Measurements from ENCODE around the gene C16orf95.
A peak's percentile ranks its signal among the peaks of the same experiment; 100 is the strongest.
"Not testable (repeated sequence)": the region's sequence is repeated elsewhere in the genome, so short reads cannot be mapped to it uniquely, and the experiment has no call there.

C16orf95 gene, protein sequence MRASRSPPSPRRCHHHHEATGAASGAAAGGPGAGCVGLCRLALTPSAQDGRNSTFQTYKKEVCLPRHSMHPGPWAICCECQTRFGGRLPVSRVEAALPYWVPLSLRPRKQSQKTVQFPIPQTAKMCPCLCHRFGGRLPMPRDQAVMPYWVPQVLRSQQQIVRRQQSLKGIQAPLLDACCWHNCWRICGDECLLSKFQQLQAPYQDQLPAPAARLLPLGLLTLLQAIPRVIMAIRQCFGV

DNA sequence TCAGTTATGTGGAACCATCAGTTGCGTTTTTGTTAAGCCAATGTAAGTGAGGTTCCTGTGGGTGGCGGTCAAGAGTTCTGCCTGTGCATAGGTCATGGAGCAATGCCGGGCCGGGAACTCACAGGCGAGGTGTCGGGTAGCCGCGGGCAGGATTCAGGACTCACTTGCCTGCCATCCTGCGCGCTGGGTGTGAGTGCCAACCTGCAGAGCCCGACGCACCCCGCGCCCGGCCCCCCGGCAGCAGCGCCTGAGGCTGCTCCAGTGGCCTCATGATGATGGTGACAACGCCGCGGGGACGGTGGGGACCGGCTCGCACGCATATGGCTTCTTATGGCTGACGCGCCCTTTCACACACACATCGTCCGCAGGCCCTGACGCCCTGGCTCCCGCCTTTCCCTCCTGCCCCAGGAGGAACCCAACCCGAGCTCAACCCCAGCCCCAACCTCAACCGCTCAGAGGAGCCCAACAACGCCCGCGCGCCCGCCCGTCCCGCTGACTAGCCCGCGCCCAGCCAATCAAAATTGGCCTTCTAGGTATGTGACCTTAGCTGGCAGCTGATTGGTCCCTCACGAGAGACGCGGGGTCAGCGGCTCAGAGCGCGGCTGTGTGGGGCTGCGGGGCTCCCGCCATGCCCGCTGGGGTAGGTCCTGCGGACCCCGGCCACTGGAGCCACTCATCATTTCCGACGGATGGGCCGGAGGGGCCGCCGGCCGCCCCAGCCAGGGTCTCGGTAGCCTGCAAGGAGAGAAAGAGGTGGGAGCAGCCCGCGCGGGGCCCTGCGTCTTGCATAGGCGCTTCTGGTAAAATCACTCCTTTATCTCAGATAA lies at the start of gene C16orf95:
Gene C16orf95, minus strand, starts transcription at position 470 of the 827 bp plus-strand sequence. Its CDS starts 150 bp downstream, at position 320.
- DNase-seq (ENCODE audit: extremely low read depth in 1 of 2, low read depth in 1 of 2): peak; percentile 93 to 94

- DNase-seq (ENCODE audit: extremely low read depth in 1 of 2, low read depth in 1 of 2): no peak
These were observed 49.7 kb upstream of the C16orf95 start for GRCh38 chr16:87366930-87367329.

GRCh38 chr16:87366288-87366687 lies 49.1 kb upstream of the C16orf95 start:
- no peak for DNase-seq (ENCODE audit: extremely low read depth in 1 of 2, low read depth in 1 of 2)

DNA sequence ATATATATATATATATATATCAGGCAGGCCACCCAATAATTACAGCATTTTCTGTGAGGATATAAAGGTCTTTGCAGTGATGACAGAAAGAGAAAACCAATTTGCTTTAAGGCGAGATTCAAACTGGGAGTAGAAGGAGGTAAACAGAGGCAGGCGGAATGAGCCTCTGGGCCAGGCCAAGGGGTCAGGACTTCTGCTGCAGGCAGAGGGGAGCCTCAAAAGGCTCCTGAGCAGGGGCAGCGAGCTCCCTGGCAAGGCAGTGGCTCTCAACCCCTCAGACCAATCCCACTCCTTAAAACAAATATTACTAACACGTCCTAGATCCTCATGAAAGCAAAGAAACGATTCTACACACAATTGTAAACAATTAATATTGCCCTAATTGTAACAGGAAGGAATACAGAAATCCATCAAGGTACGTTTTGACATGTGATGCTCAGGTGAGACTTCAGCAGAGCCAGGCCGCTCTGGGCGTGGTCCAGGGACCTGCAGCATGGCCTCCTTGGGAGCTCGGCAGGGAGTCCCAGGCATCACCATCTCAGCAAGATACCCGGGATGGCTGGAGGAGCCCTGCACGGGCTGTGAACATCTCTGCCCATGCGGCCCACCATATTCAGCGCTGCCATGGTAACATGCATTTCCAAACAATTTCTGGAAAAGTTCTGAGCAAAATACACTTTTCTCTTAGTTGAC lies 48.0 kb upstream of the C16orf95 start:
- no peak for DNase-seq (ENCODE audit: extremely low read depth in 1 of 2, low read depth in 1 of 2)

DNA sequence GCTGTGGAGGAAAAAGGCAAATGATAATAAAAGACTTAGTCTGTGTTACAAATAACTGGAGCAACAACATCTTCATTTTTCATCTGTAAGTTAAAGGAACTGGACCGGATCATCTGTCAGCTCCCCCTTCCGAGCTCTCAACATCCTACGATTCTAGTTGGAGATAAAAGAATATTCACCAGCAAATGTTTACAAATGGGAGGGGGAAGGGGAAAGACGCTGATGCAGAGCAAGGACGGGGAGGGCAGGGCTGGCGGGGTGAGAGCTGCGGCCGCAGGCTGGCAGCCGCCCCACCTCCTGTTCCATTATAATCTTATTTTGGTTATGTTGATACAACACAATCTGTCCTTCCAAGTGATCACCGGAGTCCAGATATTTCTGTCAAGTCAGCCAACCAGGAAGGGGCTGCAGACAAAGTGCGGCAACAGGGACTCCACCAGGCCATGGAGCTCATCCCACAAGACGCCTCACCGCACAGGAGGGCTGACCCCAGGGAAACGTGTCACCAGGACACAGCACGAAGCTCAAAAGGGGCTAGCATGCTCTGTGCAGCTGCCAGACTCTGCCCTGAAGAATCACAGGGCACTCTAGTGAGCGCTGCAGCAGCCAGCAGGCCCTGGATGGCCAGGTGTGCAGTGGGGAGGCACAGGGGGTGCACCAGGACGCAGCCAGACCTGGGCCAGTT lies 46.7 kb upstream of the C16orf95 start:
- DNase-seq (ENCODE audit: extremely low read depth in 1 of 2, low read depth in 1 of 2): no peak

DNA sequence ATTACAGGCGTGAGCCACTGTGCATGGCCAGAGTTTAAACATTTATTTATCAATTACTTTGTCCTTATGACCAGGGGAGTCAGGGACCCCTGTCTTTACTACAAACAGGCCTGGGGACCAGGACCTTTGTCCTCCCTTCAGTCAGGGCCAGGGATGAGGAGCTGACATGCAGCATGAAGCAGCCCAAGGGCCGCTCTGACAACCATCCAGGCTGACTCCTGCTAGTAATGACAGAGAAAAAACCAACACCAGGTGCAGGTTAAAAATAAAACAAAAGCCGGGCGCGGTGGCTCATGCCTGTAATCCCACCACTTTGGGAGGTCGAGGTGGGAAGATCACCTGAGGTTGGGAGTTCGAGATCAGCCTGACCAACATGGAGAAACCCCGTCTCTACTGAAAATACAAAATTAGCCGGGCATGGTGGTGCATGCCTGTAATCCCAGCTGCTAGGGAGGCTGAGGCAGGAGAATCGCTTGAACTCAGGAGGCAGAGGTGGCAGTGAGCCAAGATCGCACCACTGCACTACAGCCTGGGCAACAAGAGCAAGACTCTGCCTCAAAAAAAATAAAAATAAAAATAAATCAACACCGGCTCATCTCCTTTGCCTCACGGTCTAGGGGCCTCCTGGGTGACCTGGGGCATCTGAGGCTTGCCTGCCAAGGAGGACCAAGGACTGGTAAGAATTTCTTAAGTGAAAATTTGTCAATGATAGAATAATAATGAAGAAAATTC lies 45.8 kb upstream of the C16orf95 start:
- not testable (repeated sequence) for DNase-seq (ENCODE audit: extremely low read depth in 1 of 2, low read depth in 1 of 2)

DNA sequence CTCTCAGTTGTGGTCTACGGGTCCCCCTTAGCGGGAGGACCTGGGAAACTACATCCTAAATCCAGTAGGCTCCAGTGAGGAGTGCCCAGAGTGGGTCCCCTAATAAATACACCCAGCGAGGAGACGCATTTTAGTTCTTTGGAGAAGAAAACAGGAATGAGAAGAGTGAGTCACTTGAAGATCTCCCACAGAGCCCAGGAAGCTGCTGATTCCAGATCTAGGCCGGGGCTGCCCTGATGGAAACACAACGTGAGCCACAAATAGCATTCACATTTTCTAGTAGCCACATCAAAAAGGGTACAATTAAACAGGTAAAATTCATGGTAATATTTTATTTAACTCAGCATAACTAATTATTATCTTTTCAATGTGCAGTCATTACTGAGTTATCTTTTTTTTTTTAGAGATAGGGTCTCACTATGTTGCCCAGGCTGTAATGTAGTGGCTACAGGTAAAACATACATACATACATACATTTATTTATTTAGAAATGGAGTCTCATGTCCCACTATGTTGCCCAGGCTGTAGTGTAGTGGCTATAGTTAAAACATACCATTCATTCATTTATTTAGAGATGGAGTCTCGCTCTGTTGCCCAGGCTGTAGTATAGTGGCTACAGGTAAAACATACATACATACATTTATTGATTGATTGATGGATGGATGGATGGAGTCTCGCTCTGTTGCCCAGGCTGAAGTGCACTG lies 44.9 kb upstream of the C16orf95 start:
- no peak for DNase-seq (ENCODE audit: extremely low read depth in 1 of 2, low read depth in 1 of 2)

- DNase-seq (ENCODE audit: extremely low read depth in 1 of 2, low read depth in 1 of 2): no peak
These were observed 43.8 kb upstream of the C16orf95 start for GRCh38 chr16:87360862-87361610.

DNA sequence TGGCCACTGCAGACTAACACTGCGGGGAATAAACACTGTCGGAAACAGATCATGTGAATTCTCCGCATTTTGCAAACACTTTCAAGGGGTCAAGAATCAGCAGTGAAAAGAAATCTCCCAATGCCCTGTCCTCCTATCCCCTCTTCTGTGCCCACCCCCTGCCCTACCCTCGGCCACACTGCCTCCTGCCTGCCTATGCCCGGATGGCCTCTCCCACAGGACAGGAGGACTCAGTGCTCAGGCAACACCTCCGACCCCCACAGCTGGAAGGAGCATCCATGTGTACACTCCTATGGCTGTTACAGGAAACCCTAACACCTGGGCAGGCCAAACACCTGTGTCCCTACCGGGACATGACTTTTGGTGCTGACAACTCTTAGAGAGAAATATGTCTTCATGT lies 41.9 kb upstream of the C16orf95 start:
- DNase-seq (ENCODE audit: extremely low read depth in 1 of 2, low read depth in 1 of 2): no peak

- no peak for DNase-seq (ENCODE audit: extremely low read depth in 1 of 2, low read depth in 1 of 2)
These were observed 41.5 kb upstream of the C16orf95 start for GRCh38 chr16:87358696-87359095.

- no peak for DNase-seq (ENCODE audit: extremely low read depth in 1 of 2, low read depth in 1 of 2)
These were observed 41.1 kb upstream of the C16orf95 start for GRCh38 chr16:87358250-87358649.

- no peak for DNase-seq (ENCODE audit: extremely low read depth in 1 of 2, low read depth in 1 of 2)
These were observed 39.3 kb upstream of the C16orf95 start for GRCh38 chr16:87356491-87356853.

DNA sequence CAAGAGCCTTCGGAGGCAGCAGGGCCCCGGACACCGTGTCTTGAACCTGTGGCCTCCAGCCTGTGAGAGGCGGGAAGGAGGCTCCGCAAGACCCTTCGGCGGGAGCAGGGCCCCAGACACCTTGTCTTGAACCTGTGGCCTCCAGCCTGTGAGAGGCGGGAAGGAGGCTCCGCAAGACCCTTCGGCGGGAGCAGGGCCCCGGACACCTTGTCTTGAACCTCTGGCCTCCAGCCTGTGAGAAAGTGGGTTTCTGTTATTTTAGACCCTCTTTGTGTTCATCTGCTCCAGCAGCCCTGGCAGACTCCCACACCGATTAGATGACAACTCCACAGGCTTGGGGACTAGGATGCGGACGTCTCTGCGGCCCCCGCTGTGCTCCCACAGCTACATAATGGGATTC lies 36.4 kb upstream of the C16orf95 start:
- no peak for DNase-seq (ENCODE audit: extremely low read depth in 1 of 2, low read depth in 1 of 2)

DNA sequence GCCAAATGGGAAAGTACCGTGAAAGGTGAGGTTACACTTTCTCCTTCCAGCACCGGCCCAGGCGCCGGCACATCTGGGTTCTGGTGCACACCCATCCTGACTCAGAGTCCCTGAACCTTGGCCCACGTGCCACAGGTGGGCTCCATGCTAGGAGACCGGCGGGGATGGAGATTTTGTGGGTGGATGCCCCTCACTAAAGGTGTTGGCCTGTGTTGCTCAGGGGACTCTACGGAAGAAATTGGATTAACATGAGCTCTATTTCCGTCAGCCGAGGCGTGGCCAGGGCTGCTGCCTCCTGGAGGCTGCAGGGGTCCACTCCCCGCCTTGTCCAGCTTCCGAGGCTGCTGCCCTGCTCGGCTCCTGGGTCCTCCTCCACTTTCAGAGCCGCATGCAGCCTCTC lies 35.6 kb upstream of the C16orf95 start:
- no peak for DNase-seq (ENCODE audit: extremely low read depth in 1 of 2, low read depth in 1 of 2)

DNA sequence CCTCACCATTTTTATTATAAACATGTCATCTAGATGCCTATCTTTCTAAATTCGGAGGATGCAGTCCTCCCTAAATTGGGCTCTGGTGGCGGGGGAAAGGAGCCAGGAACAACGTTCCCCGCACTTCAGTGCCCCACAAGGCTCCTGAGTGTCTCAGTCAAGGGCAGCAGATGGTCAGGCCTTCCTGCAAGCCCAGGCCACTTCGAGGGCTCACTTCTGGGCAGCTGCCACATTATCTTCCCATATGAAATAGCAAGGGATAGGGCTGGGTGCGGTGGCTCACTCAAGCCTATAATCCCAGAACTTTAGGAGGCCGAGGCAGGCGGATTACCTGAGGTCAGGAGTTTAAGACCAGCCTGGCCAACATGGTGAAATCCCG lies 34.1 kb upstream of the C16orf95 start:
- DNase-seq (ENCODE audit: extremely low read depth in 1 of 2, low read depth in 1 of 2): no peak

- DNase-seq (ENCODE audit: extremely low read depth in 1 of 2, low read depth in 1 of 2): no peak
These were observed 33.6 kb upstream of the C16orf95 start for GRCh38 chr16:87350681-87351319.

DNA sequence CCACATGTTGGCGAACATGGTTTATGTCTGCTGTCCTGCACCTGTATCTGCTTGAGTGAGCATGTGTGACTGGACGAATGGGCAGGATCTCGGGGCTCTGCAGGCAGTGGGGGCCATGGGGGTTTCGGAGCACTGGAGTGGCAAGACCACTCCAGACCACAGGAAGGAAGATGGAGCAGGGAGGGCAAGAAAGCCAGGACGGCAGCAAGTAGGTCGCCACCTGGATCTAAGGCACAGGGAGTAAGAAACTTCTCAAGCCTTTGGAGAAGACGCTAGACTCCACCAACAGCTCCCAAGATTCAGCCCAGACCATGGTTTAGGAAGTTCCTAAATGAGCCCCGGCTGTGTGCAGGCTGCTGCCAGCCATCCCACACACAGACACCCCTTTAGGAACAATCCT lies 32.8 kb upstream of the C16orf95 start:
- no peak for DNase-seq (ENCODE audit: extremely low read depth in 1 of 2, low read depth in 1 of 2)

- no peak for DNase-seq (ENCODE audit: extremely low read depth in 1 of 2, low read depth in 1 of 2)
These were observed 31.5 kb upstream of the C16orf95 start for GRCh38 chr16:87348616-87349157.

All from activated CD8-positive, alpha-beta memory T cell treated with anti-CD3 and anti-CD28 coated beads for 1 hour (primary cell).